Measurements from ENCODE around the gene ATXN7L1.

ATXN7L1 gene

DNA sequence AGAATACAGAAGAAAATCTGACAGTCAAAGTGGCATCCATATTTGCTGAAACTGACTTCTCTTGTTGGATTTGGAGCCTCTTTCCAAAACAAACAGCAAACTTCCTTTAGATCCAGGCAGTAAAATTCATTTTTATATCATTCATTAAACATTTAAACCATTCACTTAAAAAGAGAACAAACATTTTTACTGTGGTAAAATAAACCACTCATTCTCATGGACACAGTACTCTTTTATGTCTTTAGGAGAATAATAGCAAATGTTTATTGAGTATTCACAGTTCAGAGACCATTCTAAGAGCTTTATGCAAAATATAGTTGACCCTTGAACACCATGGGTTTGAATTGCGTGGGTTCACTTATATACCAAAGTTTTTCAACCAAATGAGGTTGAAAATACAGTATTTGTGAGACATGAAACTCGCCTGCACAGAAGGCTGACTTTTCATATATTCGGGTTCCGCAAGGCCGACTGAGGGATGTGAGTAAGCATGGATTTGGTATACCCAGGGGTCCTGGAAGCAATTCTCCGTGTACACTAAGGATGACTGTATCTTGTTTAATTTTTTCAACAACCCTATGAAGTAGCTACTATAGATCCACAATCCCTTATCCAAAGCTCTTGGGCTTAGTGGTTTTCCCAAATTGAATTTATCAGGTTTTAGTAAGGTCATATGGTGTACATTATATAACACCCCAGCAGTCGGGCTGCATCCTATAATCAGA is 49.1 kb downstream of the ATXN7L1 start:
- peak; percentile 56 for DNase-seq (ENCODE audit: low read depth)

DNA sequence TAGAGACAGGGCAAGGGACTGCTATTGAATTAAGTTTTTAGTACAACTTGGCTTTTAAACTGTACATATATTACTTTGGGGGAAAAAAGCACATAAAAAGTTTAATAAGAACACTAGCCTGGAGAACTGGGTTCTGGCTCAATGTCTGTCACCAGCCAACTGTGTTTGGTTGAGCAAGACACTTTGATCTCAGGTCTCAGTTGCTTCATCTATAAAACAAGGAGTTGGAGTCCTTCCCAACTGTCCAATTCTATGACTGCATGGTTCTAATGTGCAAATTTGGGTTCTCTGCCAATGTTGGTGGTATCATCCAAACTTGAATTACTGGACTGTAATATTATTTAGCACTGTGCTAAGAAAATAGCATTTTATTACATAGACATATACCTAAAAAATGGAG is 50.3 kb downstream of the ATXN7L1 start:
- DNase-seq (ENCODE audit: low read depth), result peak; percentile 69

DNA sequence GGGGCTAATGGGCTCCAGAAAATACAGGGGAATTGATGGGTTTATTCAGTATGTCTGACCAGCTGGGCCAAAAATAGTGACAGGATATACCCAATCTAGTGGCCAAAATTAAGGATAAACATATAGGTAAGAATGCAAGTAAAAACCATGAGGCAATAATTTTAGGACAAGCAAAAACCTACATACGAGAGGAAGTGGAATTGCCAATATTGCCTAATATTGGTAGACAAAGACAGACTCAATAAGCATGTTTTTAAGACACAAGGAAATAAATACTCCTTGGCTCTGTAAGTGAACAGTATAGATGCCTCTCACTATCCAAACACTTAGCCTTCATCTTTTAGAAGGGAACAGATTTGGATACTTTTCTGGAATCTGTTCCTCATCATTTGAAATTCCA is 51.0 kb downstream of the ATXN7L1 start:
- no peak for DNase-seq (ENCODE audit: low read depth)

DNA sequence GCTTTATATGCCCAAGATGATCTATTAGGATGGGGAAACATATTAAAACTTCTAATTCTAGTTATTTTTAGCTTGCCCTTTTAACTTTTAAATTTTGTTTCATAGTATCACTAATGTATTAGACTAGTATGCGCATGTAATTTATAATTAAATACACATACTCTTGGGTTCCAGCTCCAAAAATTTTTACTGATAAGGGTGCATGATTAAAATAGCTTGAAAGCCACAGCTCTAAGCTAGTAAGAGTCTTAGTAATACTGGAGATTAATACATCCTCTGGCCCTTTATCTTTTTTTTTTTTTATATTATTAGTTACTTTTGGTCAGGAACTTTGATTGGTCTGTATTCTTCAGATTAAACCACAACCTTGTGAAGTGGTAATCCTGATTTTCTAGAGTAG is 53.6 kb downstream of the ATXN7L1 start:
- DNase-seq (ENCODE audit: low read depth), result no peak

DNA sequence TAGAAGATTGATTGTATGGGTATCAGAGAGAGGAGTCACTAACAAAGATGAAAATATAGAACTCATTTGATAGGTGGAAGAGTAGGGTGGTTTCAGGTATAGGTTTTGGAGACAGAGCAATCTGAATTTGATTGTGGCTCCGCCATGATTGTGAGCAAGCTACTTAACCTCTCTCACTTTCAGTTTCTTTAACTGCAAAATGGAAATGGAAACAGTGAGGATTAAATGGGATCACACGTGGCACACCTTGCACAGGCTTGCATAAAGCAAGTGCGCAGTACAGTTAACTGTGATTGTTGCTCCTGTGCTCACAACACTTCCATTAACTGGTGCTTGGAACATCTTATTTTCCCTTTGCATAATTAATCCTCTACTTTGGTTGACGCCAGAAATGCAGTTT is 54.9 kb downstream of the ATXN7L1 start:
- DNase-seq (ENCODE audit: low read depth), result no peak

DNA sequence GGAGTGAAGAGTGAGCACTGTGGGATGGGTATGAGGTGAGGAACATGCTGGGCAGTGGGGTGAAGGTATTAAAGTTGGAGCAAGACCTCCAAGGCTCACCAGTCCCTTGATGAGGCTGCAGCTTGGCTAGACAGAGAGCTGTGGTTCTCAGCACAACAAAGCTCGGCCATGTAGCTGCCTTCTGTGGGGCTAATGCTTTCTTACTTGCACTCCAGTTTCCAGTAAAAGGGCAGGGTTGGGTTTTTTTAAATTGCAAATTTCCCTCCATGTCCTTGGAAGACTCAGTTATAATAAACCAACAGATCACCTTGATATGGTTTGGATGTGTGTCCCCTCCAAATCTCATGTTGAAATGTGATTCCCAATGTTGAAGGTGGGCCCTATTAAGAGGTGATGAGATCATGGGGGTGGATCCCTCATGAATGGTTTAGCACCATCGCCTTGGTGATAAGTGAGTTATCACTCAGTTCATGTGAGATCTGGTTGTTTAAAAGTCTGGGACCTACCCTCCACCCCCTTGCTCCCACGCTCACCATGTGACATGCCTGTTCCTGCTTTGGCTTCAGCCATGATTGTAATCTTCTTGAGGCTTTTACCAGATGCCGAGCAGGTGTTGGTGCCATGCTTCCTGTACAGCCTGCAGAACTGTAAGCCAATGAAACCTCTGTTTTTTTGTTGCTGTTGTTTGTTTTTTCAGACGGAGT is 55.9 kb downstream of the ATXN7L1 start:
- DNase-seq (ENCODE audit: low read depth), result no peak

DNA sequence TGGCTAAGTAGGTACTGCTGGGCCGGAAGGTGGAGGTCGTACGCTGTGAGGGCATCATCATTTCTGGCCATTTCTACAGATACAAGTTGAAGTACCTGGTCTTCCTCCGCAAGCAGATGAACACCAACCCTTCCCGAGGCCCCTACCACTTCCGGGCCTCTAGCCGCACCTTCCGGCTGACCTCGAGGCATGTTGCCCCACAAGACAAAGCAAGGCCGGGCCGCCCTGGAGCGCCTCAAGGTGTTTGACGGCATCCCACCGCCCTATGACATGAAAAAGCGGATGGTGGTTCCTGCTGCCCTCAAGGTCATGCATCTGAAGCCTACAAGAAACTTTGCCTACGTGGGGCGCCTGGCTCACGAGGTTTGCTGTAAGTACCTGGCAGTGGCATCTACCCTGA is 56.8 kb downstream of the ATXN7L1 start:
- DNase-seq (ENCODE audit: low read depth), result no peak

DNA sequence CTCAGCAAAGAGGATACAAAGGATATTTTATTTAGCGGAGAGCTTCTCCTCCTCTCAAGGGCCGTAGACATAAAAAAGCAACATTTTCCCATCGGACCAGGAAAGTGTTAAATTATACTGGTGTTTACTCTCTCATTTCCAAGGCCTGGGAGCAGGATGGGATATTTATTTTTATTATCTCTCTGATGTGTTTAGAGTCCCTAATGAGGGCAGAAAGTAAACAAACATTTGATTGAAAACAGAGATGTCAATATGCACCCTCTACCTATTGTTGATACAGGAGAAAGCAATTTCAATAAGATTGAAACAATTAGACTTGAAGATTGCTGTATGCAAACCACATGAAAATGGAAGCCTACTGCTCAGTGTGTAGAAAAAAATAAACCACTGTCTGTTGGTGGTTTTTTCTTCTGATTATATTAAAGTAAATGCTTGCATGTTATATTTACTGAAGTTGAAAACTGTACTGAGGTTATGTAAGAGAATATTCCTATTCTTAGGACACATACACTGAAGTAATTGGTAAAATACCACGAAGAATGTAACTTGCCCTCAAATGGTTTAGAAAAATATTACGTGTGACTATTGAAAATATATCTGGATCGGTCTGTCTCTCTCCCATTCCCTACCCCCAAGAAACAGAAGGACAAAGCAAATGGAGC is 59.3 kb downstream of the ATXN7L1 start:
- no peak for DNase-seq (ENCODE audit: low read depth)

DNA sequence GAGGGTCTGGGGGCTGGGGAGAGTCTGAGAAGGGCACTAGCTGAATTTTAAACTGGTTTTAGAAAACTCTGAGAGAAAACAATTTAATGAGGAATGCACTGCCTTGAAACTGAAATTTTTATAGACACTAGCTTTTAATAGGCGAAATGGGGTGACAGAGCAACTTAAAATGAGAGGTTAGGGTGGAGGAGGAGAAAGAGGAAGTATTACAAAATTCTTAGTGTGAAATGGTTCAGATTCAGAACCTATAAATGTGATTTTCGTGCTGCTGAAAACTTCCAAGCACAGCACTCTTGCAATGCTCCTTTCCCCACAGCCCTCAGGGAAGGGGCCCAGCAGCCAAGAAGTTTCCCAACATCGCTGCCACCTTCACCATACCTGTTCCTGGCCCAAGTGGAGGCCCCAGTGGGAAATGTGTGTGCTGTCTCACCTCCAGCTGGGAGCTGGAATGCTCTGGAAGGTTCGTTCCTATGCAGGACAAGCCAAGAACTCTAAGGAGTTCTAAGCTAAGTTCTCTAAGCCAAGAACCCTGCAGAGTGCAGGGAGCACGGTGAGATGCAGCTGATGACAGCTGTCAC is 60.0 kb downstream of the ATXN7L1 start:
- DNase-seq (ENCODE audit: low read depth), result peak; percentile 39

DNA sequence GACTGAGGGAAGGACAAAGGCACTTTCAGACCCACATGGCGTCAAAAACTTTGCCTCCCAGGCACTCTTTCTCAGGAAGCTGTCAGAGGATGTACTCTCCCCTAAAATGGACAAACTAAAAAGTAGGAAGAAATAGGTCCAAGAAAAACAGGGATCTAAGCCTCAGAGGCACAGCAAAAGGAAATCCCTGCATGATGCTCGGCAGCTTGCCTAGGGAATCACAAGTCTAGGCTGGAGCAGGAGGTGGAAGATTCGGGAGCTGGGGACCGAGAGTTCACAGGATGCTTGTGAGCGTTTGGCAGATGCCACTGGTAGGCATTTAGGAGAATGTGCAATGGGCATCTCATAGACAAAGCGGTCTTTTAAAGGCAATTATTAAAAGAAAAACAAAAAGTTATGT is 60.8 kb downstream of the ATXN7L1 start:
- DNase-seq (ENCODE audit: low read depth), result no peak

DNA sequence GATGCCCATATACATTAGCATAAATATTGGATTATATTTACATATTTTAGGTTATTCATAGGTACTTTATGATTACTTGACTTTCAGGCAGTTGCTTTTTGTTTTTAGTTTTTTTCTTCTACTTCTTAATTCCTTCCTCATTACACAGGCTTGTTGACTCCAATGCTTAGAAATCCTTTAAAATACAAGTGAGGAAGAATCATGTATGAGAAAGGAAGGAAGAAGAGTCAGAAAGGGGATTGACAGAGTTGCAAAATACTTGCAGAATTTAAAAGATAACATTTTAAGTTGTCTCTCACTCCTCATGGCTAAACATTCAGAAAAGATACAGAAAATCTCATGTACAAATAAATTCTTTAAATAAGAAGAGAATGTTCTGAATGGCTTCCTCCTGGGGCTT is 61.9 kb downstream of the ATXN7L1 start:
- no peak for DNase-seq (ENCODE audit: low read depth)

DNA sequence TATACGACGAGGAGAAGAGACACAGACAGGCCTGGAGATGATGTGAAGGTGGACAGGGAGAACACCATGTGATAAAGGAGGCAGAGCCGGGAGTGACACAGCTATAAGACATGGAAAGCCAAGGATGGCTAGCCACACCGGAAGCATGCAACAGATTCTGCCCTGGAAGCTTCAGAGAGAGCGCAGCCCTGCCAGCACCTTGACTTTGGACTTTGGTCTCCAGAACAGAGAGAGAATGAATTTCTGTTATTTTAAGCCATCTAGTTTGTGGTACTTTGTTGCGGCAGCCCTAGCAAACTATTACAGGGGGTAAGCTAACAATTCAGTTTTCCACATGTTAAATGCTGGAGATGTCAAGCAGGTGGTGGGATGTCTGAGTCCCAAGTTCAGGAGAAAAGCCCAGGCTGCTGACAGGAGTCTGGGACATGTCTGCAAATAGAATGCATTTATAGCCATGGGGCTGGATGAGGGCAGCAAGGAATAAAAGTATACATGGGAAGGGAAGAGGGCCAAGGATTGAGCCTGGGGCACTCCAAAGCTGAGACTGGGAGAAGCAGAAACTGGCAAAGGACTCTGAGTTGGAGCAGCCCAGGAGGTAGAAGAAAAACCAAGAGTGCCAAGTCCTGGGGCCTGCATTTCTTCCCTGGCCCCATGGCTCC is 65.1 kb downstream of the ATXN7L1 start:
- no peak for DNase-seq (ENCODE audit: low read depth)

DNA sequence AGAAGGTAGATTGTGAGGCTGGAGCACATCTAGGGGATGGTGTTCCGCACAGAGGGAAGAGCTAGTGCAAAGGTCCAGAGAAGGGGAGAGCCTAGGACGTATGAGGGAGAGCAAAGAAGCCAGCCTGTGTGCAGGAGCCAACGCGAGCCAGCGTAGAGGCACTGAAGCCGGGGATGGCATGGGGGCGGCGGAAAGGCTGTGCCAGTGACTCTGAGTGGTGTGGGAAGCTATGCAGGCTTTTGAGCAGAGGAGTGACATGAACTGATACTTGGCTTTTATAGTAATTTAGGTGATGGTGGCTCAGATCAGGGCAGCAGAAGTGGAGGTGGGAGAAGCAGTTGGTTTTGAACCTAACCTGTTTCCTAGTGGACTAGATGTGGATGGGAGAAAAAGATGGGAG is 65.8 kb downstream of the ATXN7L1 start:
- no peak for DNase-seq (ENCODE audit: low read depth)

DNA sequence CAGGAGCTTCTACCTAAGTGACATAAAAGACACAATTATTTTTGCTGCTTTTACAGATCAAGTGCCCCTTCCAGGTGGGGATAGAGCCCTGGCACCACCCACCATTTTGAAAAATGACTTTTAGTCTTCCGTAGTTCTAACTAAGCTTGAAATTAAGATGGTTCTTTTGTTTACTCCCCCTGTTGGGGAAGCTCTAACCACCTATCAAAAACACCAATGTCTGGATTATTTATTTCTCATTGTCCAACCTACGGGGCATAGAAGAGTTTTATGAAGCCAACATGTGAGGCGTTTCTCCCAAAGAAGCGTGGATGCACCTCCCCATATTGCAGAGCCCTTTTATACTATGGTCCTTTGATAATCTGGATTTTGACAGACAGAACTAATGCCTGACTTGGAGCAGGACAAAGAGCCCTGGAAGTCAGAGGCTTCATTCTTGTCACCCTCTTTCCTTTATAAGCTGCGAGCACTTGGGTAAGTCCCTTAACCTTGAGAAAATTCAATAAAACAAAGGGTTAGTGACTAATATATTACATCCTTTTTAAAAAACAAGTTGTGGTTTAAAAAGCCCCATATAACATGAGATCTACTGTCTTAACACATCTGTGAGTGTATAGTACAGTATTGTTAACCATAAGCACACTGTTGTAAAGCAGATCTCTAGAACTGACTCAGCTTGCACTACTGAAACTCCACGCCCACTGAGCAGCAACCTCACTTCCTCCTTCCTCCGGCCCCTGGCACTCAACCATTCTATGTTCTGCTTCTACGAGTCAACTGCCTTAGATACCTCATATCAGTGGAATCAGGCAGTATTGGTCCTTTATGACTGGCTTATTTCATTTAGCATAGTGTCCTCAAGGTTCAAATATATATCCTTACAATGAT is 67.5 kb downstream of the ATXN7L1 start:
- peak; percentile 69 for DNase-seq (ENCODE audit: low read depth)

DNA sequence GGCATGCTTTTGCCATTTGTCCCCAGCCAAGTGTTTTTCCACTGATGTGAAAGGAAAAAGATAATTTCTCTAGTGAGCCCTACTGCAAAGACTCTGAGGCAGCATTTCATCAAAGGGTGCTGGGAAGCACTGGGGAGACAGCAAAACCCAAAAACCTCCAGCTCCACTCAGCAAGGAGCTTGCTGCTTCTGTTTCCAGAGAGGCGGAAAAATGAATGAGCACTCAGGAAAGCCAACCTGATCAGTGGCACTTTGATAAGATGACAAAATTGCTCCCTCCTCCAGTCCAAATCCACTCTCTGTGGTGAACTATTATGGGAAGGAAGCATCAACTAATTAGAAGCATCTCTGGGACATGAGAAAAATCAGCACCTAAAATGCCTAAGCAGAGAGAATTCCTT is 68.2 kb downstream of the ATXN7L1 start:
- no peak for DNase-seq (ENCODE audit: low read depth)

DNA sequence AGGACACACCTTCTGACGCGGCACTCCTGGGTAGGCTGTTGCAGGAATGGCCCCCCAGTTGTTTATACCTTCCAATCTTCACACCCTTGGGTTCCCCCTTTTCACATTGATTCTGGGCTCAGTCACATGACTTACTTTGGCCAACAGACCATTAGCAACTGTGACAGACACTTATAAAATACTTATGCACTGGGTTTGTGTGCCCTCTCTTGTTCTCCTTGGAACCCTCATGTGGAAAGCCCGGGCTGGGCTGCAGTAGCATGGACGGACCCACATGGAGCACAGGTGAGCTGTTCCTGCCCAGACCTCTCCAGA is 69.0 kb downstream of the ATXN7L1 start:
- no peak for DNase-seq (ENCODE audit: low read depth)

DNA sequence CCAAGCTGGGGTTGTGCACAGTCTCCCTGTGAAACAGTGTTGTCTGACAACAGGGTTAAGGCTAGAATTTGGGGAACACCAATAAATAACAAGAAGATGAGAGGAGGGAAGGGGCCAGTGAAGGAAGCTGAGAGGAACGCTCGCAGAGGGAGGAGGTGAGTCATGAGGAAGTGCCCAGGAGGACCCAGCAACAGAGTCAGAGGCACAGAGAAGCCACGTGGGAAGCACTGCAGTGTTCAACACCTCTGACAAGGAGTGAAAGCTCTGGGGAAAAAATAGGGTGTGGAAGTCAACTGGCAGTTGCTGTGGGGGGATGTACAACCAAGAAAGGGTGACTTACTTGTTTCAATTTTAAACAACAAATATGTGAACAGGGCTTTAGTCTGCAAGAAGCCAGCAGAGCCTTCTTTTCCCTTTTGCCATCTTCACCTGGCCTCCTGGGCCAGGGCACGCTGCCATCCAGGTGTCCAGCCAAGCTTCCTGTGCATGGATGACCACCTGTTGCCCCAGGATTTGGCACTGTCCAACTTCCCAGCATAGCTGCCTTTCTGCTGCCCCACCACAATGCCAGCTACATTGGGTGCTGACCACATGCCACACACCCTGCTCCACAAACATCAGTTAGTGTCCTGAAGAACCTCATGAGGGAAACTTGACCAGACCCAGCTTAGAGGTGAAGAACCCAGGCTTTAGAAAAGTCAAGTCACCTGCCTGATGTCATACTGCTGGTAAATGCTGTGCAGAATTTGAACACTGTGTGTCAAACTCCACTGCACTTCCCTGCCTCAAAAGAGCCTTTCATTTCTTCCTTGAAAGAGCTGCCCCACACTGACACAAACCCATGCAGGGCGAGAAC is 69.6 kb downstream of the ATXN7L1 start:
- DNase-seq (ENCODE audit: low read depth), result peak; percentile 79

DNA sequence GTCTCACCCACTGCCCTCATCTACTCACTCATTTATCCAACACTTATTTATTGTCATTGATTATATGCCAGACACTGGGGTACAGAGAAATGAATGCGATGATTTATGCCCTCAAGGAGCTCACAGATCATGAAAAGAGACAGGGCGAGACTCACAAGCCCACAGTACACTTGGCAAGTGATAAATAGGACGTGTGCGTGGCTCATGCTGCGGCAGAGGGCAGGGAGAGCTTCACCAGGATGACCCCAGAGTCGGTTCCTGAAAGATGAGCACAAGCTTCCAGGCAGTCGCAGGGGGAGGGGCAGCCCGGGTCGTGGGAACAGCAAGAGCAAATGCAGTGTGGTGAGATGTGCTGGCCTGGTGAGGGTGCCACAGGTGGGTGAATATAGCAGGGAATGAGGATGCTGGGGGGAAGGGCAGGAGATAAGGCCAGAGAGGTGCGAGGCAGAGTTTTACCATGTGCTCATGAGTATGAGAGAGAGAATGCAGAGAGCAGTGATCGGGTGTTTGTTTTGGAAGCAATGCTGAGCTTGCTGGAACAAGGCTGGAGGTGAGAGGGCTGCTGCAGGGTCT is 70.9 kb downstream of the ATXN7L1 start:
- peak; percentile 29 for DNase-seq (ENCODE audit: low read depth)

DNA sequence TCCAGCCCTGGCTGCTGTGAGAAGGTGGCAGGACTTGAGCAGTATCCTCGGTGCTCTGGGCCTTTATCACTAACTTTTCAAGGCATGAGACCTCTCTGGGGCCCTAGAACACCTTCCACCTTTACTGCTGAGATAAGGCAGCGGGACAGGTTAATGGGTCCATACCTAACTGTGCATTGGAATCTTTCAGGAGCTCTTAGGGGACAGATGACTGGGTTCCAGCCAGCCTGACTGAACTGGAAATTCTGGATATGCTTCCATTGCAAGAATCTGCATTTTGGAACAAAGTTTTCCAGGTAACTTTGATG is 73.0 kb downstream of the ATXN7L1 start:
- DNase-seq (ENCODE audit: low read depth), result no peak

DNA sequence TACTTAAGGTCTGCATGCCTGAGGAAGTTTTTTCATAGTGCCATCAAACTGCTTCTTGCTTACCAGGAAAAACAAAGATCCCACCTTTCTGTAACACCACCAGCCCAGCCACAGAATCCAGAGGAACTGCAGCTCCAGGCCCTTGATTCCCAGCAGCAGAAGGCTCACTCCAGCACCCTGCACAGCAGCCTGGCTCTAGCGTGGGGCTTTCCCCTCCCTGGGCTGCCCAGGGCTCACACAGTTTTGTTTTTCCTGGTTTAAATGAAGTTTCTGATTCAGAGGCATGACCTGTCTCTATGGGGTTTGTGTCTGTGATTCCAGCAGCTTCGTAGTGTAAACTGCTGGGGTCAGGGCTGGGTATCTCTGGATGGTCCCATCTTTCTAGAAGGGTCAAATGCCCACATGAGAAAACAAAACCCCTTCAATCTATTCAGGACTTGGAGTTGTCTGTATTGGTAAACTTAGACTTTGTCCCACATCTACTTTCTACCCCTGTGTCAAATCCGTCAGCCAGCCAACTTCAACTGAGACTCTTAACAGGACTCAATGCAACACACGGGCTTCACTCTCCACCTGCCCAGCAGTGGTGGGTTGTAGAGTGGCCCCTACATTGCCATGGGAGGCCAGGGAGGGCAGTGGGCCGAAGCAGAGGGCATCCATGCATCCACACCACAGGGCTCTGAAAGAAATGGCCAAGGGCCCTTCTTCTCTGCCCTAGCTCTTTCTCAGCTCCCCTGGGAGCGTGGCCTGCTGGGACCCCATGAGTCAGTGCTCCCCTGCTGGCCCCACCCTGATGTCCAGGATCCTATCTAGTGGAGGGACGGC is 73.6 kb downstream of the ATXN7L1 start:
- peak; percentile 30 for DNase-seq (ENCODE audit: low read depth)

All from EH (cell line).